22Rv1 (cell line): ENCODE data around the gene MYL7.

Experiments
- H3K27ac ChIP-seq: fragments of 450-650 bp; 2 replicates; pipeline ENCODE4 v1.5.1; 2017
- CTCF ChIP-seq: fragments of 450-650 bp; IDR thresholded peaks from 2 replicates; pipeline ENCODE4 v1.5.1; 2017; ENCODE audit warnings: mild to moderate bottlenecking
- ZFX ChIP-seq: fragments of 450-650 bp; IDR thresholded peaks from 2 replicates; pipeline ENCODE4 v1.6.1; 2017; ENCODE audit warnings: antibody characterized with exemption, borderline replicate concordance

The MYL7 gene

GRCh38 chr7:44185729-44186128 is 44.6 kb upstream of the MYL7 start:
- TF ChIP-seq ZFX (no peak), CTCF (no peak)
- no peak overlapping the region for H3K27ac ChIP-seq

GRCh38 chr7:44184873-44185446 is 43.8 kb upstream of the MYL7 start:
- no peak overlapping the region for H3K27ac ChIP-seq
- TF ChIP-seq ZFX: no peak
- no peak for TF ChIP-seq CTCF

GRCh38 chr7:44184206-44184872 is 43.2 kb upstream of the MYL7 start:
- TF ChIP-seq CTCF: no peak
- no peak for TF ChIP-seq ZFX
- H3K27ac ChIP-seq: no peak overlapping the region

DNA sequence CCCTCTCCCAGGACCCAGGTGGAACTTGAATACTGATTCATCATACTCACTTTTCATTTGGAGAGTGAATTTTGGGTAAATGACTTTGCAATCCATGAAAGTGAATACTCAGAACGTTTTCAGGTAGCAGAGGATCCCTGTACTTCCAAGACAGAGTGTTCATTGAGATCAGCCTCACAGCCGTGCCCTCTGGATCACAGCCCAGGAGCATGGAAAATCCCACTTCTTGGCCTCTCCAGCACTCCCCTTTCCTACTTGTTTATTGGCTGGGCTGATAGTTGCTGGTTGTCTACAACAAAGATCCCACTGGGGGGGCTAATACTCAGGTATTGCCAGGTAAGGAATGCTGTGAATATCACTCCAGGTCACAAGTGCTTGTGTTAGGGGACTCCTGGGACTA is 42.3 kb upstream of the MYL7 start:
- TF ChIP-seq ZFX (no peak), CTCF (no peak)
- H3K27ac ChIP-seq: no peak overlapping the region

DNA sequence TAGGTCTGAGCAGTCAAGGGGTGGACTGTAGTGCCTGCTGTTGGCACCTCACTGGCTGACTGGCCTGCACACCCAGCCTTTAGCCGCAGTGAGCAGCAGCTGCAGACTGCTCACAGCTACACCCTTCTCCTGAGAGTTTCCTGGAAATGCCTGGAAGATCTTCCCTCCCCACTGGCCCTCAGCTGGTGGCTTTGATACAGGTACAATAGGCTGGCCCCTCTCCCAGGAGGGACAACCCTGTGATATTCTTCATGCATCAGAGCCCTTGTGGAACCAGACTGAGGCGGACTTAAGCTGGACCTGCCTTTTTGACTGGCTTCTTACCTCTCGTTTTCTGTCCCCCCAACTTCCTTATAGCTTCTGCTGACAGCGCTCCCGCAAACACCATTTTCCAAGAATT is 41.7 kb upstream of the MYL7 start:
- TF ChIP-seq CTCF (no peak), ZFX (no peak)
- no peak overlapping the region for H3K27ac ChIP-seq

DNA sequence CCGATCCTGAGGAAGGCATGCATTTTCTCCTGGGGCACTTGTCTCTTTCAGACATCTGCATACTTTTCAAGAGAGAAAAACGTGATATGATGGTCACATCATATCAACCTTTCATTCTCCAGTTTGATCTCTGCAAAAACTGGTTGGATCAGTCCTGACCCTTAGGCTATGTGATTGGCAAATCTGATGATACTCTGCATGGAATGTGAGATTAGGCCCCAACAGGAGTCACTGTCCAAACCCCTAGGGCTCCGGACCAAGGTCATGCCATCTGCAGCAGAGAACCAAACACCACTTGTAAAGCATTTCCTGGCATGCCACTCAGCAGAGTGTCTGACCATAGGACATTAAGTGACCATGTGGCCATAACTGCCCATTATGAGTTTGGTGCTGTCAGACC is 39.5 kb upstream of the MYL7 start:
- no peak overlapping the region for H3K27ac ChIP-seq
- TF ChIP-seq ZFX (no peak), CTCF (no peak)

DNA sequence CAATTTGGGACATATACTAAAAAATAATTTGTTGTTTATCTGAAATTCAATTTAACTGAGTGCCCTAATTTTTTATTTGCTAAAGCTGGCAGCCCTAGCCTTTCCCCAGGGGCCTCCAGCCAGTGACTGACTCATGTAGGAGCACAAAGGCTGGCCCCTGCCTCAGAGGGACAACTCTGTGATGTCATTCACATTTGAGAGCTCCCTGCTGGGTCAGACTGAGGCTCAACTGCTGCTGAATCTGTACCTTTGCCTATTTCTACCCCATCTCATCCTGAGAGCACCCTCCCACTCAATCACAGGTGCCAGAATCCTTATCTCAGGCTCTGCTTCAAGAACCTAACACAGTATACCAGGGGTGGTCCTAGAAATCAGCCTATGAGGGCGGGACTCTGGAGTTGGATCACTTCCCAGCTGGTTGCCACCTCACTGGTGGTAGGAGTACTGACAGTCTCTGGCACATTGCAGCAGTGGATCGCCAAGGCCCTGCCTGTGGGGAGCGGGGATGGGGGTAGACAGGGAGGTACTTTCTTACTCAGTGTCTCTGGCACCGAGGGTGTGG is 36.5 kb upstream of the MYL7 start:
- no peak for TF ChIP-seq ZFX
- no peak for TF ChIP-seq CTCF

More for the DNA sequence above, 36.5 kb upstream of the MYL7 start:
- H3K27ac ChIP-seq: no peak overlapping the region
